ENCODE data around the gene YTHDF2.

DNA sequence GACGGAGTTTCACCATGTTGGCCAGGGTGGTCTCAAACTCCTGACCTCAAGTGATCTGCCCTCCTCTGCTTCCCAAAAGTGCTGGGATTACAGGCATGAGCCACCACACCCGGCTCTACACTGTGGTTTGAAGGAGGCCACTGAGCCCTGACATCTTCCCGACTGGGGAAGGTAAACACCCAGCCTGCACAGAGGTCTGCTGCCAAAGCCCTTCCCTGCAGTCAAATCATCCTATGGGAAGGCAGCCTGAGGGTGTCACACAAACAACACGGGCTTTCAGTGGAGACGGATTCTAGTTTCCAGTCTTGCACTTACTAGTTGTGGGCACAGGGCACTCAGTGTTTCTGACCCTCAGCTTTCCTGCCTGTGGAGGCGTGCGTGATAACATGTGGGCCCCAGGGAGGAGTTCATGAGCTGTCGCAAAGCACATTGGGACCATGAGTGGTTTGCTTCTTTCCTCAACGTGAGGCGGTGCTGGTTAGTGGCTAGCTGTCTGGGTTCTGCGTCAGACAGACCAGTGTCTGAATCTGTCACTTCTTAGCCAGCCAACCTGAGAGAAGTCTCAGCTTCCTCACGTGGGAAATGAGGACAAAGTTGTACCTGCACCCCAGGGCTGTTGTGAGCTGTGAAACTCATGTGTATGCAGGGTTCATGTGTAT lies 53.8 kb downstream of the YTHDF2 start:
- no peak for TF ChIP-seq SMAD3 (CRISPR knock-in tag; IDR thresholded peaks at IDR 0.05; ENCODE audit: borderline replicate concordance)
- TF ChIP-seq, protein P1, sequence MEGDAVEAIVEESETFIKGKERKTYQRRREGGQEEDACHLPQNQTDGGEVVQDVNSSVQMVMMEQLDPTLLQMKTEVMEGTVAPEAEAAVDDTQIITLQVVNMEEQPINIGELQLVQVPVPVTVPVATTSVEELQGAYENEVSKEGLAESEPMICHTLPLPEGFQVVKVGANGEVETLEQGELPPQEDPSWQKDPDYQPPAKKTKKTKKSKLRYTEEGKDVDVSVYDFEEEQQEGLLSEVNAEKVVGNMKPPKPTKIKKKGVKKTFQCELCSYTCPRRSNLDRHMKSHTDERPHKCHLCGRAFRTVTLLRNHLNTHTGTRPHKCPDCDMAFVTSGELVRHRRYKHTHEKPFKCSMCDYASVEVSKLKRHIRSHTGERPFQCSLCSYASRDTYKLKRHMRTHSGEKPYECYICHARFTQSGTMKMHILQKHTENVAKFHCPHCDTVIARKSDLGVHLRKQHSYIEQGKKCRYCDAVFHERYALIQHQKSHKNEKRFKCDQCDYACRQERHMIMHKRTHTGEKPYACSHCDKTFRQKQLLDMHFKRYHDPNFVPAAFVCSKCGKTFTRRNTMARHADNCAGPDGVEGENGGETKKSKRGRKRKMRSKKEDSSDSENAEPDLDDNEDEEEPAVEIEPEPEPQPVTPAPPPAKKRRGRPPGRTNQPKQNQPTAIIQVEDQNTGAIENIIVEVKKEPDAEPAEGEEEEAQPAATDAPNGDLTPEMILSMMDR (IDR thresholded peaks at IDR 0.05), result no peak
- TF ChIP-seq, protein P2, sequence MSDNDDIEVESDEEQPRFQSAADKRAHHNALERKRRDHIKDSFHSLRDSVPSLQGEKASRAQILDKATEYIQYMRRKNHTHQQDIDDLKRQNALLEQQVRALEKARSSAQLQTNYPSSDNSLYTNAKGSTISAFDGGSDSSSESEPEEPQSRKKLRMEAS (CRISPR knock-in tag; IDR thresholded peaks at IDR 0.05), result no peak
- no peak for TF ChIP-seq NR3C1 (CRISPR knock-in tag; conservative IDR thresholded peaks at IDR 0.05; ENCODE audit: low read depth)
- TF ChIP-seq RELA (CRISPR knock-in tag; IDR thresholded peaks at IDR 0.05; ENCODE audit: borderline replicate concordance), result no peak
- TF ChIP-seq TEAD4 (CRISPR knock-in tag; IDR thresholded peaks at IDR 0.05), result no peak
- TF ChIP-seq, protein P3, sequence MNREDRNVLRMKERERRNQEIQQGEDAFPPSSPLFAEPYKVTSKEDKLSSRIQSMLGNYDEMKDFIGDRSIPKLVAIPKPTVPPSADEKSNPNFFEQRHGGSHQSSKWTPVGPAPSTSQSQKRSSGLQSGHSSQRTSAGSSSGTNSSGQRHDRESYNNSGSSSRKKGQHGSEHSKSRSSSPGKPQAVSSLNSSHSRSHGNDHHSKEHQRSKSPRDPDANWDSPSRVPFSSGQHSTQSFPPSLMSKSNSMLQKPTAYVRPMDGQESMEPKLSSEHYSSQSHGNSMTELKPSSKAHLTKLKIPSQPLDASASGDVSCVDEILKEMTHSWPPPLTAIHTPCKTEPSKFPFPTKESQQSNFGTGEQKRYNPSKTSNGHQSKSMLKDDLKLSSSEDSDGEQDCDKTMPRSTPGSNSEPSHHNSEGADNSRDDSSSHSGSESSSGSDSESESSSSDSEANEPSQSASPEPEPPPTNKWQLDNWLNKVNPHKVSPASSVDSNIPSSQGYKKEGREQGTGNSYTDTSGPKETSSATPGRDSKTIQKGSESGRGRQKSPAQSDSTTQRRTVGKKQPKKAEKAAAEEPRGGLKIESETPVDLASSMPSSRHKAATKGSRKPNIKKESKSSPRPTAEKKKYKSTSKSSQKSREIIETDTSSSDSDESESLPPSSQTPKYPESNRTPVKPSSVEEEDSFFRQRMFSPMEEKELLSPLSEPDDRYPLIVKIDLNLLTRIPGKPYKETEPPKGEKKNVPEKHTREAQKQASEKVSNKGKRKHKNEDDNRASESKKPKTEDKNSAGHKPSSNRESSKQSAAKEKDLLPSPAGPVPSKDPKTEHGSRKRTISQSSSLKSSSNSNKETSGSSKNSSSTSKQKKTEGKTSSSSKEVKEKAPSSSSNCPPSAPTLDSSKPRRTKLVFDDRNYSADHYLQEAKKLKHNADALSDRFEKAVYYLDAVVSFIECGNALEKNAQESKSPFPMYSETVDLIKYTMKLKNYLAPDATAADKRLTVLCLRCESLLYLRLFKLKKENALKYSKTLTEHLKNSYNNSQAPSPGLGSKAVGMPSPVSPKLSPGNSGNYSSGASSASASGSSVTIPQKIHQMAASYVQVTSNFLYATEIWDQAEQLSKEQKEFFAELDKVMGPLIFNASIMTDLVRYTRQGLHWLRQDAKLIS (CRISPR knock-in tag; IDR thresholded peaks at IDR 0.05; ENCODE audit: borderline replicate concordance), result no peak
- no peak for TF ChIP-seq ATF1 (CRISPR knock-in tag; IDR thresholded peaks at IDR 0.05)
- TF ChIP-seq ZNF423 (CRISPR knock-in tag; IDR thresholded peaks at IDR 0.05), result no peak
- no peak for TF ChIP-seq NR1H2 (CRISPR knock-in tag; IDR thresholded peaks at IDR 0.05)
- TF ChIP-seq CREB1 (CRISPR knock-in tag; IDR thresholded peaks at IDR 0.05), result no peak
- no peak for TF ChIP-seq OVOL2 (CRISPR knock-in tag; IDR thresholded peaks at IDR 0.05; ENCODE audit: borderline replicate concordance)
- TF ChIP-seq, protein P4, sequence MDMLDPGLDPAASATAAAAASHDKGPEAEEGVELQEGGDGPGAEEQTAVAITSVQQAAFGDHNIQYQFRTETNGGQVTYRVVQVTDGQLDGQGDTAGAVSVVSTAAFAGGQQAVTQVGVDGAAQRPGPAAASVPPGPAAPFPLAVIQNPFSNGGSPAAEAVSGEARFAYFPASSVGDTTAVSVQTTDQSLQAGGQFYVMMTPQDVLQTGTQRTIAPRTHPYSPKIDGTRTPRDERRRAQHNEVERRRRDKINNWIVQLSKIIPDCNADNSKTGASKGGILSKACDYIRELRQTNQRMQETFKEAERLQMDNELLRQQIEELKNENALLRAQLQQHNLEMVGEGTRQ (CRISPR knock-in tag; IDR thresholded peaks at IDR 0.05), result no peak
- no peak for TF ChIP-seq TCF7 (CRISPR knock-in tag; IDR thresholded peaks at IDR 0.05; ENCODE audit: low read depth)

All from WTC11 (cell line).